Measurements from ENCODE around the gene LPP.

- TF ChIP-seq POLR2A (IDR thresholded peaks at IDR 0.05; ENCODE audit: low read depth, low read length) (no peak), TAF1 (IDR thresholded peaks at IDR 0.05; ENCODE audit: low read depth, low read length) (no peak), POLR2AphosphoS5 (IDR thresholded peaks at IDR 0.05; ENCODE audit: low read depth, low read length) (no peak), PAX5 (IDR thresholded peaks at IDR 0.05; ENCODE audit: insufficient read depth, low read length, severe bottlenecking) (no peak), SPI1 (IDR thresholded peaks at IDR 0.05; ENCODE audit: low read depth, low read length) (no peak)
These were observed 420.0 kb downstream of the LPP start for GRCh38 chr3:188573956-188574355.

Measured in GM12891 (cell line).